ENCODE results near the gene ABHD6.

ABHD6 gene

GRCh38 chr3:58296269-58296668 is 58.7 kb downstream of the ABHD6 start:
- POLR2A ChIA-PET: no interaction called here
- no peak for TF ChIP-seq CTCF (IDR thresholded peaks at IDR 0.05; ENCODE audit: insufficient read depth, low read length, missing control alignments)
- no peak overlapping the region for H3K4me3 ChIP-seq (ENCODE audit: low read depth, low read length)
- CTCF ChIA-PET: interaction anchor here (1.0 to 19.9 kb wide), 5 partner anchors 10 to 113 kb away, joined by 3 to 1062 read pairs (median 3); partner anchors contain the start of genes HTD2 and RPP14
- DNase-seq (ENCODE audit: low read depth, low spot score): no peak

GRCh38 chr3:58296843-58297242 is 59.3 kb downstream of the ABHD6 start:
- CTCF ChIA-PET: interaction anchor here (1.0 to 19.9 kb wide), 4 partner anchors 10 to 114 kb away, joined by 3 to 1062 read pairs (median 38); partner anchors contain the start of genes HTD2 and RPP14
- POLR2A ChIA-PET: no interaction called here
- no peak overlapping the region for H3K4me3 ChIP-seq (ENCODE audit: low read depth, low read length)
- no peak for DNase-seq (ENCODE audit: low read depth, low spot score)
- no peak for TF ChIP-seq CTCF (IDR thresholded peaks at IDR 0.05; ENCODE audit: insufficient read depth, low read length, missing control alignments)

- DNase-seq (ENCODE audit: low read depth, low spot score): no peak
- CTCF ChIA-PET: interaction anchor here (0.6 to 19.9 kb wide), 10 partner anchors 8 to 362 kb away, joined by 3 to 1062 read pairs (median 4); partner anchors contain the start of genes HTD2 and RPP14
- no peak overlapping the region for H3K4me3 ChIP-seq (ENCODE audit: low read depth, low read length)
- POLR2A ChIA-PET: no interaction called here
- TF ChIP-seq CTCF (IDR thresholded peaks at IDR 0.05; ENCODE audit: insufficient read depth, low read length, missing control alignments): no peak
Measured at GRCh38 chr3:58298190-58298589, 60.6 kb downstream of the ABHD6 start.

GRCh38 chr3:58299075-58299474 is 61.5 kb downstream of the ABHD6 start:
- ChIA-PET POLR2A (interaction anchor here (0.5 kb wide), 1 partner anchor 96 kb away, joined by 3 read pairs; no protein-coding TSS in a partner anchor), CTCF (interaction anchor here (0.6 to 19.9 kb wide), 24 partner anchors 7 to 363 kb away, joined by 3 to 1062 read pairs (median 5); partner anchors contain the start of genes HTD2 and RPP14)
- H3K4me3 ChIP-seq (ENCODE audit: low read depth, low read length): no peak overlapping the region
- TF ChIP-seq CTCF (IDR thresholded peaks at IDR 0.05; ENCODE audit: insufficient read depth, low read length, missing control alignments): no peak
- DNase-seq (ENCODE audit: low read depth, low spot score): no peak

GRCh38 chr3:58299839-58300516 is 62.4 kb downstream of the ABHD6 start:
- ChIA-PET POLR2A (no interaction called here), CTCF (interaction anchor here (0.8 to 19.9 kb wide), 36 partner anchors 8 to 337 kb away, joined by 3 to 1062 read pairs (median 4); partner anchors contain the start of gene ABHD6)
- peak; percentile 28 for TF ChIP-seq CTCF (IDR thresholded peaks at IDR 0.05; ENCODE audit: insufficient read depth, low read length, missing control alignments)
- H3K4me3 ChIP-seq (ENCODE audit: low read depth, low read length): no peak overlapping the region
- DNase-seq (ENCODE audit: low read depth, low spot score): no peak

All from AG04449 (cell line).